ENCODE data around the gene COMMD2. TPM values are rescaled to one million over a fixed set of nuclear protein-coding genes. Genes with fewer than 3 reads are reported as not detected.

COMMD2 gene
- total and polyA plus RNA-seq, 10 of the 15 experiments (the other 5 are each of a cell fraction or from before 2014, with no cell fraction given) = 23.0 to 97.0 (median 50.9) TPM

- Histone ChIP-seq H3K4me1 (ENCODE audit: control insufficient read depth, insufficient read depth, low read length) (peaks cover 12% of the 10 kb centered on the region), H3K79me2 (ENCODE audit: control insufficient read depth, insufficient read depth, low read length) (no peaks in the 10 kb centered on the region), H3K4me3 (no peak overlapping the region), H3K27ac (ENCODE audit: control insufficient read depth, insufficient read depth) (no peak overlapping the region), H3K4me2 (ENCODE audit: control insufficient read depth, insufficient read depth) (no peak overlapping the region), H2AFZ (ENCODE audit: control insufficient read depth, low read depth, low read length) (no peak overlapping the region), H3K36me3 (ENCODE audit: control insufficient read depth in 2 of 2, insufficient read depth in 2 of 2, low read length in 1 of 2) (no peaks in the 10 kb centered on the region), H4K20me1 (ENCODE audit: control insufficient read depth, insufficient read depth) (no peaks in the 10 kb centered on the region), H3K27me3 (replicated peaks in 1 of 2; ENCODE audit: control insufficient read depth in 2 of 2, insufficient read depth in 2 of 2, low read length in 1 of 2) (no peaks in the 10 kb centered on the region), H3K9ac (ENCODE audit: control insufficient read depth, insufficient read depth, low read length) (no peak overlapping the region), H3K9me3 (replicated peaks; ENCODE audit: control insufficient read depth, insufficient read depth, low read length) (no peaks in the 10 kb centered on the region)
- 2% methylated on average over 2 of the region's 2 CpGs for WGBS (ENCODE audit: insufficient coverage, insufficient replicate concordance, low lambda C conversion rate, missing lambda C conversion rate)
- CTCF ChIA-PET = interaction anchor here (0.8 to 3.0 kb wide), 4 partner anchors 9 to 157 kb away, joined by 3 to 14 read pairs (median 6); no protein-coding TSS in a partner anchor
- RAD21 ChIA-PET (ENCODE audit: unreplicated experiment) = interaction anchor here (0.6 to 1.4 kb wide), 5 partner anchors 10 to 163 kb away, joined by 3 to 5 read pairs (median 3); partner anchors contain the start of gene WWTR1
- POLR2A ChIA-PET = interaction anchor here (0.6 to 1.3 kb wide), 3 partner anchors 123 to 387 kb away, joined by 3 to 6 read pairs (median 5); no protein-coding TSS in a partner anchor
- peak; percentile 40 for DNase-seq (ENCODE audit: low read depth, low spot score)
- peak; percentile 69 for FAIRE-seq
- SMC1A ChIA-PET (ENCODE audit: uncharacterized antibody, unreplicated experiment) = interaction anchor here (0.7 to 1.7 kb wide), 7 partner anchors 12 to 199 kb away, joined by 3 to 6 read pairs (median 3); no protein-coding TSS in a partner anchor
- intact Hi-C loops (cut with micrococcal nuclease; ENCODE audit: unreplicated experiment) (no loop called here), in situ Hi-C loops (cut with MboI) (no loop called here)
- ATAC-seq = peak; percentile 96
- no TSS peak for BruUV-seq (replicated peaks)
- peak; percentile 68 for TF ChIP-seq FOXM1 (IDR thresholded peaks at IDR 0.05; ENCODE audit: low read depth, low read length)
- TF ChIP-seq POU2F2 (IDR thresholded peaks at IDR 0.05; ENCODE audit: borderline replicate concordance, low read depth, low read length) = peak; percentile 59; the same call in 1 of the 3 replicates
- peak; percentile 38; the same call in 1 of the 2 replicates for TF ChIP-seq CBFB (IDR thresholded peaks at IDR 0.05; ENCODE audit: low read depth)
- 0 out of 2 replicates have a peak, but pooled peaks have one; percentile 27 for TF ChIP-seq ZNF217 (IDR thresholded peaks at IDR 0.05)
- 0 out of 2 replicates have a peak, but pooled peaks have one; percentile 54 for TF ChIP-seq DPF2 (IDR thresholded peaks at IDR 0.05)
- 0 out of 2 replicates have a peak, but pooled peaks have one; percentile 40 for TF ChIP-seq JUND (IDR thresholded peaks at IDR 0.05; ENCODE audit: low read depth, low read length)
- TF ChIP-seq BCL3 (IDR thresholded peaks at IDR 0.05; ENCODE audit: borderline replicate concordance, insufficient read depth, low read depth, low read length, poor library complexity, severe bottlenecking) = peak; percentile 64
- peak; percentile 57; the same call in 1 of the 2 replicates for TF ChIP-seq CREM (IDR thresholded peaks at IDR 0.05; ENCODE audit: low read depth)
- TF ChIP-seq MTA2 (IDR thresholded peaks at IDR 0.05; ENCODE audit: low read depth) = peak; percentile 75
- no peak for TF ChIP-seq YBX1 (IDR thresholded peaks at IDR 0.05)
- TF ChIP-seq RELB (IDR thresholded peaks at IDR 0.05; ENCODE audit: low read depth) = 0 out of 2 replicates have a peak, but pooled peaks have one; percentile 14
- 0 out of 2 replicates have a peak, but pooled peaks have one; percentile 45 for TF ChIP-seq MEF2A (IDR thresholded peaks at IDR 0.05; ENCODE audit: insufficient read depth, low read depth, low read length)
- peak; percentile 87 for TF ChIP-seq NFIC (IDR thresholded peaks at IDR 0.05; ENCODE audit: low read depth, low read length)
- TF ChIP-seq ZBTB33 (IDR thresholded peaks at IDR 0.05) = no peak
- 0 out of 2 replicates have a peak, but pooled peaks have one; percentile 20 for TF ChIP-seq IKZF1 (conservative IDR thresholded peaks at IDR 0.05)
- TF ChIP-seq BCL11A (IDR thresholded peaks at IDR 0.05; ENCODE audit: low read depth, low read length) = peak; percentile 87
- TF ChIP-seq ZNF24 (IDR thresholded peaks at IDR 0.05) = peak; percentile 56; the same call in 1 of the 2 replicates
Observed at GRCh38 chr3:149726716-149727407, 25.4 kb downstream of the COMMD2 start.
